Calu3 (cell line): ENCODE data around the gene MOSPD3. TPM values are rescaled to one million over a fixed set of nuclear protein-coding genes. Genes with fewer than 3 reads are reported as not detected.

Experiments
- BruUV-seq: library from RNA; stranded (reverse); fragments of 400-500 nt; replicated peaks from 2 replicates; lab custom pipeline; 2021; lab: Mats Ljungman, UMichigan
- CTCF ChIA-PET: fragments of 300-600 bp; sonication (Branson Sonifier 250); formaldehyde crosslinking; loops from one replicate; lab custom pipeline; 2022; ENCODE audit warnings: antibody characterized with exemption; lab: Charles Lee
- DNase-seq: peaks from one replicate; pipeline ENCODE4 v3.0.0; 2022
- H3K27ac Mint-ChIP-seq: one replicate; pipeline ENCODE4 v1.8.0; 2022; ENCODE audit warnings: mixed read lengths; ENCODE audit not compliant: unreplicated experiment
- H3K27me3 Mint-ChIP-seq: one replicate; pipeline ENCODE4 v1.8.0; 2022; ENCODE audit warnings: mixed read lengths; ENCODE audit not compliant: unreplicated experiment
- H3K36me3 Mint-ChIP-seq: one replicate; pipeline ENCODE4 v1.8.0; 2022; ENCODE audit warnings: mild to moderate bottlenecking, moderate library complexity, mixed read lengths; ENCODE audit not compliant: insufficient read depth, unreplicated experiment
- H3K4me1 Mint-ChIP-seq: one replicate; pipeline ENCODE4 v1.8.0; 2022; ENCODE audit warnings: mild to moderate bottlenecking, low read depth, mixed read lengths; ENCODE audit not compliant: unreplicated experiment
- H3K4me3 Mint-ChIP-seq: one replicate; pipeline ENCODE4 v1.8.0; 2022; ENCODE audit warnings: mild to moderate bottlenecking, low read depth, moderate library complexity, mixed read lengths; ENCODE audit not compliant: unreplicated experiment
- H3K9me3 Mint-ChIP-seq: one replicate; pipeline ENCODE4 v1.8.0; 2022; ENCODE audit warnings: low read depth, mixed read lengths; ENCODE audit not compliant: unreplicated experiment
- intact Hi-C: fragments of 100-400 bp; cut with micrococcal nuclease; formaldehyde crosslinking; loops from one replicate; pipeline ENCODE4 v1.10.0; 2022; ENCODE audit not compliant: unreplicated experiment
- total RNA-seq: library from RNA; stranded (reverse); gene quantifications from 2 replicates; pipeline ENCODE4 v1.2.3, GENCODE V29; 2022
- TF ChIP-seq, protein P1 (sequence below): fragments of 200-600 bp; IDR thresholded peaks from one replicate; pipeline ENCODE4 v1.8.0; 2022; ENCODE audit warnings: antibody characterized with exemption; ENCODE audit not compliant: unreplicated experiment

The MOSPD3 gene
- total RNA-seq, 1 experiment from 2014 or later, result 11.7 TPM

DNA sequence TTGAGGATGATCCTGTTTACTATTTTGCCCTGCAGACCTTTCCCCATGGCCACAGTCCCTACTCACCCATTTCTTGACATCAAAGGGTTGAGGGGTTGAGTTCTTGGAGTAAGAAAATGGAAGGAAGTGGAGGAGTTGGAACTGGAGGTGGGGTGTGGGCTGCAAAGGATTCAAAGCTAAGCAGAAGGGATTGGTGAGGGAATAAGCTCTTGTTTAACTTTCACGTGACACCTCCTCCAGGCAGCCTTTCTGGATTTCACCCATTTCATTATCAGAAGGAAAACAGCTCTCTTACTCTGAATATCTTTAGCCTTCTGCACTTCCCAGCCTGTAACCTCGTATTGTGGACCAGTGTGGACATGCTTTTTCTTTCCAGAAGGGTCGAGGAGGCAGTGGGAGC, 13.7 kb downstream of the MOSPD3 start:
- Mint-ChIP-seq H3K27ac (no peak overlapping the region), H3K36me3 (no peaks in the 10 kb centered on the region), H3K4me3 (no peak overlapping the region), H3K27me3 (no peaks in the 10 kb centered on the region), H3K4me1 (no peaks in the 10 kb centered on the region), H3K9me3 (no peaks in the 10 kb centered on the region)
- no peak for DNase-seq
- TF ChIP-seq, protein P1, sequence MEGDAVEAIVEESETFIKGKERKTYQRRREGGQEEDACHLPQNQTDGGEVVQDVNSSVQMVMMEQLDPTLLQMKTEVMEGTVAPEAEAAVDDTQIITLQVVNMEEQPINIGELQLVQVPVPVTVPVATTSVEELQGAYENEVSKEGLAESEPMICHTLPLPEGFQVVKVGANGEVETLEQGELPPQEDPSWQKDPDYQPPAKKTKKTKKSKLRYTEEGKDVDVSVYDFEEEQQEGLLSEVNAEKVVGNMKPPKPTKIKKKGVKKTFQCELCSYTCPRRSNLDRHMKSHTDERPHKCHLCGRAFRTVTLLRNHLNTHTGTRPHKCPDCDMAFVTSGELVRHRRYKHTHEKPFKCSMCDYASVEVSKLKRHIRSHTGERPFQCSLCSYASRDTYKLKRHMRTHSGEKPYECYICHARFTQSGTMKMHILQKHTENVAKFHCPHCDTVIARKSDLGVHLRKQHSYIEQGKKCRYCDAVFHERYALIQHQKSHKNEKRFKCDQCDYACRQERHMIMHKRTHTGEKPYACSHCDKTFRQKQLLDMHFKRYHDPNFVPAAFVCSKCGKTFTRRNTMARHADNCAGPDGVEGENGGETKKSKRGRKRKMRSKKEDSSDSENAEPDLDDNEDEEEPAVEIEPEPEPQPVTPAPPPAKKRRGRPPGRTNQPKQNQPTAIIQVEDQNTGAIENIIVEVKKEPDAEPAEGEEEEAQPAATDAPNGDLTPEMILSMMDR, result no peak
- CTCF ChIA-PET, result interaction anchor here (0.5 to 0.7 kb wide), 3 partner anchors 8 to 33 kb away, joined by 3 to 7 read pairs (median 3); no protein-coding TSS in a partner anchor
- no TSS peak for BruUV-seq
- intact Hi-C loops, result no loop called here

GRCh38 chr7:100626530-100627237, 14.3 kb downstream of the MOSPD3 start:
- Mint-ChIP-seq H3K27ac (no peak overlapping the region), H3K27me3 (no peaks in the 10 kb centered on the region), H3K36me3 (no peaks in the 10 kb centered on the region), H3K4me3 (no peak overlapping the region), H3K9me3 (no peaks in the 10 kb centered on the region), H3K4me1 (no peaks in the 10 kb centered on the region)
- no TSS peak for BruUV-seq
- intact Hi-C loops, result no loop called here
- DNase-seq, result peak; percentile 29
- CTCF ChIA-PET, result interaction anchor here (0.7 to 1.2 kb wide), 3 partner anchors 8 to 13 kb away, joined by 3 to 7 read pairs (median 3); no protein-coding TSS in a partner anchor
- TF ChIP-seq, protein P1, result no peak

GRCh38 chr7:100627238-100627549, 14.9 kb downstream of the MOSPD3 start:
- H3K4me3 Mint-ChIP-seq, result no peak overlapping the region
- BruUV-seq, result no TSS peak
- DNase-seq, result no peak
- TF ChIP-seq, protein P1, result no peak
- no peaks in the 10 kb centered on the region for H3K27me3 Mint-ChIP-seq
- no peaks in the 10 kb centered on the region for H3K36me3 Mint-ChIP-seq
- intact Hi-C loops, result no loop called here
- CTCF ChIA-PET, result interaction anchor here (1.2 kb wide), 1 partner anchor 10 kb away, joined by 3 read pairs; no protein-coding TSS in a partner anchor
- no peaks in the 10 kb centered on the region for H3K4me1 Mint-ChIP-seq
- H3K27ac Mint-ChIP-seq, result no peak overlapping the region
- H3K9me3 Mint-ChIP-seq, result no peaks in the 10 kb centered on the region

DNA sequence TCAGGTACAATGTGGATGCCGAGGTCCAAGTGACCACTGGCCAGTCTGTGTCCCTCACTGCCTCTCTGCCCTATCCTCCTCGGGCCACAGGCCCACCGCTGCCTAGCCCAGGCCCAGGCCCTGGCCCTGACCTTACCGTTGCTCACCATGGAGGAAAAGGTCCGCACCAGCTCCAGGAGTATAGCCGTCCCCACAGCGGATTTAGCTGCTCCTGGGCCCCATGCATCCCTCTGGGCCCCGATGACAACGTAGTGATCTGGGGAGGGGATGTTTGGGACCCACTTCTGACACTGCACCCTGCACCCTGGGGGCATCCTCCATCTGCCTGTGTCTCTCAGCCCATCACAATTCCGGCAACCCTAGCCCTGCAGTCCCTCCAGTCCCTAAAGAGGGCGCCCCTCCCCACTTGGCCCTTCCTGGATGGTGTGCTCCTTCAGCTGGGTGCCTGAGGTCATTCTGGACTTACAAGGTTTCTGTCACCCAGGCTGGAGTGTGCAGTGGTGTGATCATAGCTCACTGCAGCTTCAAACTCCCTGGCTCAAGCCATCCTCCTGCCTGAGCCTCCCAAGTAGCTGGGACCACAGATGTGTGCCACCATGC, 16.9 kb downstream of the MOSPD3 start:
- CTCF ChIA-PET, result interaction anchor here (1.0 kb wide), 1 partner anchor 17 kb away, joined by 4 read pairs; the partner anchor contains the start of gene MOSPD3
- intact Hi-C loops, result no loop called here
- no peaks in the 10 kb centered on the region for H3K9me3 Mint-ChIP-seq
- DNase-seq, result peak; percentile 38
- H3K36me3 Mint-ChIP-seq, result peaks cover 15% of the 10 kb centered on the region
- no peak overlapping the region for H3K4me3 Mint-ChIP-seq
- H3K4me1 Mint-ChIP-seq, result no peaks in the 10 kb centered on the region
- no TSS peak for BruUV-seq
- TF ChIP-seq, protein P1, result no peak
- H3K27me3 Mint-ChIP-seq, result no peaks in the 10 kb centered on the region
- H3K27ac Mint-ChIP-seq, result no peak overlapping the region
